Gastrocnemius medialis (tissue), 4 donors: ENCODE measurements around the gene DUSP22.

Source experiments
- POLR2A ChIP-seq, 2 donors: fragments of 450-650 bp; IDR thresholded peaks; one replicate each; pipeline ENCODE4 v1.6.1; 2017; ENCODE audit warnings: antibody characterized with exemption in 2 of 2, mild to moderate bottlenecking in 2 of 2, moderate library complexity in 2 of 2
- TF ChIP-seq, protein P1 (sequence below), 5 experiments: fragments of 450-650 bp in 3 of 5; fragments of 200-600 bp in 2 of 5; sonication (generic) in 2 of 5; IDR thresholded peaks in 4 of 5; conservative IDR thresholded peaks in 1 of 5; 1 replicate in 4 of 5; 2 replicates in 1 of 5; pipeline ENCODE4 v1.5.1; 2016 to 2019; ENCODE audit warnings: antibody characterized with exemption in 5 of 5, mild to moderate bottlenecking in 3 of 5, moderate library complexity in 3 of 5

DNA sequence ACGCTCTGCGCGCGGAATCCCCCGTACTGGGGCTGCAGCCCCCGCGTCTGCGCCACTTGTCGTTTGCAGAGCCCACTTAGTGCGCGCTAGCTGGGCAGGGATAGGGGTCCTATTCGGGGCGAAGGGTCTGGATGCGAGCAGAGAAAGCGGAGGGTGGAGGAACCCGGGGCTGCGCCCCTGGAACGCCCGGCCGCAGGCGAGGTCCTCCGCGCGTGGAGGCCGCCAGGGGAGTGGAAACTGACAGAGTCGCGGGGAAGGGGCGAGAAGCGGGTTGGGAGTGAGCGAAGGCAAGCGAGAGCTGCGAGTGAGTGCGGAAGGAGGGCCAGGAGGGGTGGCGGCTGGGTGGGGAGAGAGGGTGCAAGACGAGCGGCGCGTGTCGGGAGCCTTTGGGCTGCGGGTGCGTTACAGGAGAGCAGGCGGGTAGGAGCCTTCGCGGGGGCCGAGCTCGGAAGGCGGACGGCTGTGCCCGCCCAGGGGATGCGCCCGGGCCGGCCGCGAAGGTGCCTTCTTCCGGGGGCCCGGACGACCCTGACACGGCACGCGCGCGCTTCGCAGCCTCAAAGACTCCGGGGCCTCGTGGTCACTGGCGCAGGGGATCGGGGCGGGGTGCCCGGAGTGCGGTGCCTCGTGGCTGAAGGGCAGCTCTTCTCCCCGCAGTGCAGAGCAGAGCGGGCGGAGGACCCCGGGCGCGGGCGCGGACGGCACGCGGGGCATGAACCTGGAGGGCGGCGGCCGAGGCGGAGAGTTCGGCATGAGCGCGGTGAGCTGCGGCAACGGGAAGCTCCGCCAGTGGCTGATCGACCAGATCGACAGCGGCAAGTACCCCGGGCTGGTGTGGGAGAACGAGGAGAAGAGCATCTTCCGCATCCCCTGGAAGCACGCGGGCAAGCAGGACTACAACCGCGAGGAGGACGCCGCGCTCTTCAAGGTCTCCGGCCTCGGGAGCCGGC lies 100.4 kb downstream of the DUSP22 start:
- no peak for TF ChIP-seq POLR2A (IDR thresholded peaks at IDR 0.05)
- TF ChIP-seq, protein P1, sequence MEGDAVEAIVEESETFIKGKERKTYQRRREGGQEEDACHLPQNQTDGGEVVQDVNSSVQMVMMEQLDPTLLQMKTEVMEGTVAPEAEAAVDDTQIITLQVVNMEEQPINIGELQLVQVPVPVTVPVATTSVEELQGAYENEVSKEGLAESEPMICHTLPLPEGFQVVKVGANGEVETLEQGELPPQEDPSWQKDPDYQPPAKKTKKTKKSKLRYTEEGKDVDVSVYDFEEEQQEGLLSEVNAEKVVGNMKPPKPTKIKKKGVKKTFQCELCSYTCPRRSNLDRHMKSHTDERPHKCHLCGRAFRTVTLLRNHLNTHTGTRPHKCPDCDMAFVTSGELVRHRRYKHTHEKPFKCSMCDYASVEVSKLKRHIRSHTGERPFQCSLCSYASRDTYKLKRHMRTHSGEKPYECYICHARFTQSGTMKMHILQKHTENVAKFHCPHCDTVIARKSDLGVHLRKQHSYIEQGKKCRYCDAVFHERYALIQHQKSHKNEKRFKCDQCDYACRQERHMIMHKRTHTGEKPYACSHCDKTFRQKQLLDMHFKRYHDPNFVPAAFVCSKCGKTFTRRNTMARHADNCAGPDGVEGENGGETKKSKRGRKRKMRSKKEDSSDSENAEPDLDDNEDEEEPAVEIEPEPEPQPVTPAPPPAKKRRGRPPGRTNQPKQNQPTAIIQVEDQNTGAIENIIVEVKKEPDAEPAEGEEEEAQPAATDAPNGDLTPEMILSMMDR (IDR thresholded peaks at IDR 0.05 in 4 of 5, conservative IDR thresholded peaks at IDR 0.05 in 1 of 5), result no peak
